Activated naive CD4-positive, alpha-beta T cell treated with anti-CD3 and anti-CD28 coated beads for 36 hours (primary cell): ENCODE measurements around the gene CELF2. TPM values are rescaled to one million over a fixed set of nuclear protein-coding genes. Genes with fewer than 3 reads are reported as not detected.

Experiments used
- CTCF ChIA-PET: fragments of 350-600 bp; sonication (Branson Sonifier 250); formaldehyde crosslinking; loops from one replicate; lab custom pipeline; 2021; ENCODE audit warnings: antibody characterized with exemption; lab: Charles Lee
- DNase-seq: peaks from one replicate; pipeline ENCODE4 v3.0.0-alpha.2; 2020
- H3K27ac Mint-ChIP-seq: one replicate; pipeline ENCODE4 v1.8.0; 2021; ENCODE audit warnings: mild to moderate bottlenecking, mixed read lengths
- H3K27me3 Mint-ChIP-seq: one replicate; pipeline ENCODE4 v1.8.0; 2021; ENCODE audit warnings: low read depth, mixed read lengths
- H3K36me3 Mint-ChIP-seq: one replicate; pipeline ENCODE4 v1.8.0; 2021; ENCODE audit warnings: low read depth, mixed read lengths
- H3K4me1 Mint-ChIP-seq: one replicate; pipeline ENCODE4 v1.8.0; 2021; ENCODE audit warnings: low read depth, mixed read lengths
- H3K4me3 Mint-ChIP-seq: one replicate; pipeline ENCODE4 v1.8.0; 2021; ENCODE audit warnings: mild to moderate bottlenecking, moderate library complexity, mixed read lengths
- H3K9me3 Mint-ChIP-seq: one replicate; pipeline ENCODE4 v1.8.0; 2021; ENCODE audit warnings: mixed read lengths
- intact Hi-C: fragments of 100-400 bp; cut with micrococcal nuclease; formaldehyde crosslinking; loops from one replicate; pipeline ENCODE4 v1.15.1; 2023
- total RNA-seq, 2 experiments: library from RNA; stranded (reverse); gene quantifications; one replicate each; pipeline ENCODE4 v1.2.3, GENCODE V29; 2021

Gene CELF2
- total RNA-seq, 2 experiments from 2014 or later = 68.2 to 72.2 TPM

DNA sequence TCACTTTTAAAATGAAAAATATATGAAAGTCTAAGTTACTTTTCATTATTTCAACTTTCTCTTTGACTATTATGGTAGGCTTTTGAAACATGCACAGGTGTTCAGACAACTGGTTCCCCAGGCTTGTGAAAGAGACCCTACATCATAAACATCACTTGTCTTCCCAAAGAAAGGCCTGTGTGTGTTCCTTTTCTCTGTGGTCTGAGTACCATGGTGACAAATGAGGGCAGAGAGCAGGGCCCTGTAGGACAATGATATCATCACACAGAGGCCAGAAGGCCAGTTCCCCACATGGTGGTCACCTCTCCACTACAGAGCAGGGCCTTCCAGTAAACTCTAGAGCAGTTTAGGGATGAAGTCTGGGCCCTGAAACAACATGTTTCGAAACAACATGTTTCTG is 305.0 kb downstream of the CELF2 start:
- CTCF ChIA-PET = interaction anchor here (0.6 kb wide), 1 partner anchor 19 kb away, joined by 3 read pairs; no protein-coding TSS in a partner anchor
- Mint-ChIP-seq H3K27ac (peak overlapping the region; percentile 95), H3K27me3 (no peaks in the 10 kb centered on the region), H3K9me3 (no peaks in the 10 kb centered on the region), H3K4me1 (peaks cover 75% of the 10 kb centered on the region), H3K4me3 (no peak overlapping the region), H3K36me3 (peaks cover 60% of the 10 kb centered on the region)
- intact Hi-C loops = loop anchor here (5.0 to 10.0 kb wide), 2 partner anchors 80 to 802 kb away; partner anchors contain the start of gene SEC61A2
- no peak for DNase-seq

DNA sequence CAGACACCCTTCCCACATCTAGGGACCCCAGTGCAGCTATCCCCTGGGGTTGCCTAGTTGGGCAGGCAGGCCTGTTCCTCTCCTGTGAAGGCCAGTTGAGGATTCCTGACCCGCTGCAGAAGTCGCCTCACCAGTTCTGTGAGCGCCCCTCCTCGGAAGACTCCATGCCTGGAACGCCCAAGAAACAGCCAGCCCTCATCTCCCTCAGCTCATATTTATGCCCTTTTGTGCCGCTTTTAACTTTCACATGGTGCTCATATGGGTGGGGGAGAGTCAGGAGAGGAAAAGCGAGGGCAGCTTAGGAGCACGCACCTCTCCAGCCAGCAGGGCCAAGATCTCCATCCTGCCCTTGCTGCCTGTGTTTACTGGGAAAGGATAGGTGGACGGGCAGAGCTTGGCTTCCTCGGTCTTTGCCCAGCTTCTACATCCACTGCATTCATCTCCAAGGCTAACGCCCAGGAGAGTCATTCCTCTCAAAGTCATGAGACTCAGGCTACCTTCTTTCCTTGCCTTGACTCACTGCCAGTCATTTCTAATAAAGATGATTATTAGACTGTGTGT is 307.2 kb downstream of the CELF2 start:
- H3K27me3 Mint-ChIP-seq = no peaks in the 10 kb centered on the region
- no peak for DNase-seq
- H3K27ac Mint-ChIP-seq = peak overlapping the region; percentile 39
- peaks cover 42% of the 10 kb centered on the region for H3K36me3 Mint-ChIP-seq
- H3K4me3 Mint-ChIP-seq = no peak overlapping the region
- peaks cover 63% of the 10 kb centered on the region for H3K4me1 Mint-ChIP-seq
- intact Hi-C loops = loop anchor here (5.0 to 10.0 kb wide), 2 partner anchors 77 to 800 kb away; partner anchors contain the start of gene SEC61A2
- H3K9me3 Mint-ChIP-seq = no peaks in the 10 kb centered on the region
- CTCF ChIA-PET = no interaction called here

- H3K27ac Mint-ChIP-seq = peak overlapping the region; percentile 34
- intact Hi-C loops = loop anchor here (10.0 kb wide), 1 partner anchor 799 kb away; the partner anchor contains the start of gene SEC61A2
- DNase-seq = no peak
- no peak overlapping the region for H3K4me3 Mint-ChIP-seq
- CTCF ChIA-PET = interaction anchor here (0.8 kb wide), 1 partner anchor 11 kb away, joined by 3 read pairs; no protein-coding TSS in a partner anchor
- peaks cover 41% of the 10 kb centered on the region for H3K36me3 Mint-ChIP-seq
- H3K4me1 Mint-ChIP-seq = peaks cover 62% of the 10 kb centered on the region
- H3K27me3 Mint-ChIP-seq = no peaks in the 10 kb centered on the region
- no peaks in the 10 kb centered on the region for H3K9me3 Mint-ChIP-seq
Observed at GRCh38 chr10:11325817-11326216, 308.1 kb downstream of the CELF2 start.

DNA sequence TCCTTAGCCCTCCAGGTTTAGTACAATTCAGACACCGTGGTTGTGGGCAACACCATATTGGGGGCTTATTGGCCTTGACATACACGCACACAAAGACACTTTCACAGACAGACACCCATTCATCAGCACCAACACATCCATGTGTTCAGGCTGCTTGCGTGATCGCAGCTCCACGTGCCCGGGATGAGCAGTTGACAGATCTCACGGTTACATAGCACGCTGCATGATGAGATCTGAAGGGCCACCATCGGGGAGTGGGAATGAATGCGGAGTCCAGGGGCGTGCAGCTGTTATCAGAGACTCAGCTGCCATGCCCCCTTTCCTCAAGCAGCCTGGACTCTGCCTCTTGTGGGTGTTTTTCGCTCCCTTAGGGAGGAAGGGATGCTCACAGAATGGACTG is 308.6 kb downstream of the CELF2 start:
- no peak for DNase-seq
- Mint-ChIP-seq H3K9me3 (no peaks in the 10 kb centered on the region), H3K4me3 (no peak overlapping the region), H3K36me3 (peaks cover 37% of the 10 kb centered on the region), H3K27ac (peak overlapping the region; percentile 68), H3K27me3 (no peaks in the 10 kb centered on the region), H3K4me1 (peaks cover 58% of the 10 kb centered on the region)
- CTCF ChIA-PET = interaction anchor here (0.8 kb wide), 1 partner anchor 10 kb away, joined by 3 read pairs; no protein-coding TSS in a partner anchor
- intact Hi-C loops = loop anchor here (10.0 kb wide), 1 partner anchor 799 kb away; the partner anchor contains the start of gene SEC61A2

DNA sequence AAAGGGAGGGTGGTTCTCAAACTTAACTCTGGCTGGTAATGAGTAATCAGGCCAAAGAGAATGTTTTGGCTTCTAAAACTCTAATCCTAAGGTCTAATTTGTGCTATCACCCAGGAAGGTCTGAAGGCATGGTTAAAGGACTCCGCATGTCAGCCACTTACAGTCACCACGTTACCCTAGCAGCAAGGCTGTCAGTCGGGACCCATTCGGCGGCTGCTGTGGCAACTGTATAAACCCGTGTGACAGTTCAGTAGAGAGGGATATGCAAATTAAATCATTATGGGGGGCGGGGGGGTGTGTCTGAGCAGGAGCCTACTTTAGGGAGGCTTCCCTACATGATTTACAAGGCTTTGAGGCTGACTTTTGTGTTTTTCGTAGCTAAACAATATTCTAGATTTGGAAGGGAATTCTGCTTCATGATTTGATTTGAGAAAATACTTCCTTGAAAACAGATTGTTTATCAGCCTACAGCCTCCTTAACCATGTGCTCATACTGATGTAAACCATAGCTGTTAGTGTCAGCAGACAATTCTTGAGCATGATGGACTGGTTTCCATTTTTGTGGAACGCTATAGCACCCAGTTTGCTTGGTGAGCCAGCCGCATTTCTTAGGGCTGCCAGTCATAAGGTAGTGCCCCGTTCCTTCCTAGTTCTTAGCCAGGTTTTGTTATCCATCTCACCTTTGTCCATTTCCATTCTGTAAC is 309.4 kb downstream of the CELF2 start:
- CTCF ChIA-PET = no interaction called here
- H3K27me3 Mint-ChIP-seq = no peaks in the 10 kb centered on the region
- no peak overlapping the region for H3K4me3 Mint-ChIP-seq
- peak overlapping the region; percentile 68 for H3K27ac Mint-ChIP-seq
- intact Hi-C loops = loop anchor here (10.0 kb wide), 1 partner anchor 798 kb away; the partner anchor contains the start of gene SEC61A2
- H3K9me3 Mint-ChIP-seq = no peaks in the 10 kb centered on the region
- H3K36me3 Mint-ChIP-seq = peaks cover 35% of the 10 kb centered on the region
- DNase-seq = no peak
- H3K4me1 Mint-ChIP-seq = peaks cover 55% of the 10 kb centered on the region

- Mint-ChIP-seq H3K9me3 (no peaks in the 10 kb centered on the region), H3K27me3 (no peaks in the 10 kb centered on the region), H3K4me3 (no peak overlapping the region), H3K36me3 (peaks cover 31% of the 10 kb centered on the region), H3K27ac (peak overlapping the region; percentile 55), H3K4me1 (peaks cover 53% of the 10 kb centered on the region)
- CTCF ChIA-PET = interaction anchor here (0.6 to 0.8 kb wide), 2 partner anchors 10 to 60 kb away, joined by 3 read pairs; no protein-coding TSS in a partner anchor
- intact Hi-C loops = loop anchor here (10.0 kb wide), 1 partner anchor 796 kb away; the partner anchor contains the start of gene SEC61A2
- no peak for DNase-seq
Observed at GRCh38 chr10:11328264-11329061, 310.8 kb downstream of the CELF2 start.

DNA sequence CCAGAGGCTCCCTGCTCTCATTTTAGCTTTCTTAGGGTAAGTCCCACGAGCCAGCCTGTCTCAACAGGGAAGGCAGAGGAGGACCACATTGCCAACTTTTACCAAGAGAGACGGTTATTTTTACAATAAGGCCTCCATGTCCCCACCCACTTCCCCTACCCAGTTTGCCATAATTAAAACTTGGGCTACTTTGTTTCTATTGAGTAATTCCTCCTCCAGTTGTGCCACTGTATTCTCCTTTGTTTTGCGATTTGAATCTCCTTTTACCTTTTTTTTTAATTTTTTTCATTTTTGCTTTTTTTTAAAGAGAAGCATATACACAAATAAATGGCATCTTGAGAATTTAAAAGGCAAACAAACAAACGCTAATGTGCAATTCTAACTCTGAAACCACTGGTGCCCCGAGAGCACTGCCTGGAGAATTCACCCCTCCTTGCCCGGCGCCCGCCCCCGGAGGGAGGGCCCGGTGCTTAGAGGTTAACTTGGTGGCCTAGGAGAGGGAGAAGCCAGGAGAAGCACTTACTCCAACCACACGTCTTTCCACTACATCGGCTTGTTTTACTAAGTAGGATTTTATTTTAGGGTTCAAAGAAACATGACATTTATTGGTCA is 311.5 kb downstream of the CELF2 start:
- peaks cover 28% of the 10 kb centered on the region for H3K36me3 Mint-ChIP-seq
- intact Hi-C loops = loop anchor here (10.0 kb wide), 1 partner anchor 796 kb away; the partner anchor contains the start of gene SEC61A2
- H3K27ac Mint-ChIP-seq = peak overlapping the region; percentile 57
- peaks cover 52% of the 10 kb centered on the region for H3K4me1 Mint-ChIP-seq
- no peak overlapping the region for H3K4me3 Mint-ChIP-seq
- CTCF ChIA-PET = interaction anchor here (0.6 kb wide), 1 partner anchor 11 kb away, joined by 3 read pairs; no protein-coding TSS in a partner anchor
- no peaks in the 10 kb centered on the region for H3K27me3 Mint-ChIP-seq
- no peaks in the 10 kb centered on the region for H3K9me3 Mint-ChIP-seq
- DNase-seq = no peak

GRCh38 chr10:11330383-11331045 is 312.8 kb downstream of the CELF2 start:
- peaks cover 60% of the 10 kb centered on the region for H3K4me1 Mint-ChIP-seq
- H3K9me3 Mint-ChIP-seq = no peaks in the 10 kb centered on the region
- peaks cover 20% of the 10 kb centered on the region for H3K36me3 Mint-ChIP-seq
- CTCF ChIA-PET = interaction anchor here (2.1 kb wide), 1 partner anchor 10 kb away, joined by 9 read pairs; no protein-coding TSS in a partner anchor
- no peak overlapping the region for H3K4me3 Mint-ChIP-seq
- H3K27me3 Mint-ChIP-seq = no peaks in the 10 kb centered on the region
- H3K27ac Mint-ChIP-seq = peak overlapping the region; percentile 60
- intact Hi-C loops = no loop called here
- no peak for DNase-seq

DNA sequence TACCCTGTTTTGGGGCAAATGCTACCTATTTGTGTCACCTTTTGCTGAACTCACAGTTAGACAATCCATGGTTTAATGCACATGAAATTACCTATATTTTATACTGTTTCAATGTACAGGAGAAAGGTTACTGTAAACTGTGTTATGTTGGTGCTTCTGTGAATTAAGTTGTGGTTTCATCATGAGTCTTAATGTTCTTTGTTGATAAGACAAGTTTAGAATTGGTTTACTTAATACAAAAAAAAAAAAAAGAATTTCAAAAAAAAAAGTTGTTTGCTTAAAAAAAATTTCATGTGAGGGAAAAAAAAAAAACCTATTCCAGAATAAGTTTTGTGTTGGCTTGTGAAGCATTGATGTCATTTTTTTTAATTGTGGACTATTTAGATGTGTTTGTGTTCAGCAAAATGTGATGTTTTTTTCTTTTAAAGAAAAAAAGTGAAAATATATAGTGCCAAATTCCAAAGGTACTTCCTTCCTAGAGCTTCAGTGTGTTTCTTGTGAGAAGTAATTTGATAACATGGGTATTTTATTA is 313.4 kb downstream of the CELF2 start:
- H3K27ac Mint-ChIP-seq = no peak overlapping the region
- CTCF ChIA-PET = interaction anchor here (2.1 kb wide), 1 partner anchor 11 kb away, joined by 9 read pairs; no protein-coding TSS in a partner anchor
- no peak for DNase-seq

GRCh38 chr10:11331726-11332125 is 314.1 kb downstream of the CELF2 start:
- peaks cover 14% of the 10 kb centered on the region for H3K36me3 Mint-ChIP-seq
- H3K4me1 Mint-ChIP-seq = peaks cover 56% of the 10 kb centered on the region
- H3K27ac Mint-ChIP-seq = peak overlapping the region; percentile 42
- CTCF ChIA-PET = interaction anchor here (2.1 kb wide), 1 partner anchor 11 kb away, joined by 9 read pairs; no protein-coding TSS in a partner anchor
- no peak for DNase-seq
- no peaks in the 10 kb centered on the region for H3K27me3 Mint-ChIP-seq
- intact Hi-C loops = no loop called here
- no peak overlapping the region for H3K4me3 Mint-ChIP-seq
- H3K9me3 Mint-ChIP-seq = no peaks in the 10 kb centered on the region

More for the DNA sequence above, 313.4 kb downstream of the CELF2 start:
- Mint-ChIP-seq H3K4me3 (no peak overlapping the region), H3K27me3 (no peaks in the 10 kb centered on the region), H3K9me3 (no peaks in the 10 kb centered on the region), H3K4me1 (peaks cover 57% of the 10 kb centered on the region), H3K36me3 (peaks cover 16% of the 10 kb centered on the region)
- intact Hi-C loops = no loop called here

DNA sequence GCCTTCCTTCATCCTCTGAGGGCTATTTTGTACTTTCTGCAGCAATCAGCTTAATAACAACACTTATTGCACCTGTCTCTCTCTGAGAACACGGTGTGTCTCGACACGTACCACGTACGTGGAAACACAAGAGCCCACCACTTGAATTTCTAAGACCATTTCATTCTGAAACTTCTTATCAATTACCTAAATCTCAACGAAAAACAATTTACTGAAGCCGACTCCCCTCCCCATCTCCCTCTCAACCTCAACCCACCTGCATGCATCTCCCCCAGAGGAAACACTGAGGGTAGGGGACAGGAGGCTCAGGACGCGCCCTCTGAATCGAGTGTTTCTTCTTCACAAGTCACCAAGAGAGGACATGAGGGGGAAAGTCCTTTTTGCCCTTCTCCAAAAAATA is 315.2 kb downstream of the CELF2 start:
- intact Hi-C loops = no loop called here
- H3K36me3 Mint-ChIP-seq = peaks cover 14% of the 10 kb centered on the region
- CTCF ChIA-PET = interaction anchor here (2.1 kb wide), 1 partner anchor 13 kb away, joined by 9 read pairs; no protein-coding TSS in a partner anchor
- DNase-seq = no peak
- H3K27me3 Mint-ChIP-seq = no peaks in the 10 kb centered on the region
- H3K9me3 Mint-ChIP-seq = no peaks in the 10 kb centered on the region
- peaks cover 56% of the 10 kb centered on the region for H3K4me1 Mint-ChIP-seq
- no peak overlapping the region for H3K4me3 Mint-ChIP-seq
- peak overlapping the region; percentile 65 for H3K27ac Mint-ChIP-seq
